ENCODE measurements around the gene ADH1C.
"Not testable (repeated sequence)": the region's sequence is repeated elsewhere in the genome, so short reads cannot be mapped to it uniquely, and the experiment has no call there.

Gene ADH1C

DNA sequence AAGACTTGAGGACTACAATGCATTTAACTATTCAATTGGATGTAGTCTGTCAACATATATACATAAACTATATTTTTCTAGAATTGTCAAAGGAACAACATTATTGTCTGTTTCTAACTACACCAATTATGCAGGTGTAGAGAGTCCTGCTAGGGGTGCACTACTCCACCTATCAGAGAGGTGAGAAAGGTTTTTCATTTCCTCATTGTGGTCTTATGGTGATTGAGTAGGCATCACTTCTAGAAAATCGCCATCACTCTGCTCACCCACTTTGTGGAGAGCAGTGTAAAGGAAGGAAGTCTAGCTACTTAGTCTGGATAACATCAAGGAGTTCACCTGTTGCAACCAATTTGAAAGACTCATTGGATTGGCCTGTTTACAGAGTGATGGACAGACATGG is 4.4 kb upstream of the ADH1C start:
- H3K27ac ChIP-seq: no peak overlapping the region
- TF ChIP-seq, protein P1, sequence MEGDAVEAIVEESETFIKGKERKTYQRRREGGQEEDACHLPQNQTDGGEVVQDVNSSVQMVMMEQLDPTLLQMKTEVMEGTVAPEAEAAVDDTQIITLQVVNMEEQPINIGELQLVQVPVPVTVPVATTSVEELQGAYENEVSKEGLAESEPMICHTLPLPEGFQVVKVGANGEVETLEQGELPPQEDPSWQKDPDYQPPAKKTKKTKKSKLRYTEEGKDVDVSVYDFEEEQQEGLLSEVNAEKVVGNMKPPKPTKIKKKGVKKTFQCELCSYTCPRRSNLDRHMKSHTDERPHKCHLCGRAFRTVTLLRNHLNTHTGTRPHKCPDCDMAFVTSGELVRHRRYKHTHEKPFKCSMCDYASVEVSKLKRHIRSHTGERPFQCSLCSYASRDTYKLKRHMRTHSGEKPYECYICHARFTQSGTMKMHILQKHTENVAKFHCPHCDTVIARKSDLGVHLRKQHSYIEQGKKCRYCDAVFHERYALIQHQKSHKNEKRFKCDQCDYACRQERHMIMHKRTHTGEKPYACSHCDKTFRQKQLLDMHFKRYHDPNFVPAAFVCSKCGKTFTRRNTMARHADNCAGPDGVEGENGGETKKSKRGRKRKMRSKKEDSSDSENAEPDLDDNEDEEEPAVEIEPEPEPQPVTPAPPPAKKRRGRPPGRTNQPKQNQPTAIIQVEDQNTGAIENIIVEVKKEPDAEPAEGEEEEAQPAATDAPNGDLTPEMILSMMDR (IDR thresholded peaks at IDR 0.05): no peak
- H3K4me3 ChIP-seq (ENCODE audit: low read depth in 1 of 2, low read length in 1 of 2): no peak overlapping the region
- H3K27me3 ChIP-seq: no peaks in the 10 kb centered on the region
- no peaks in the 10 kb centered on the region for H3K9me3 ChIP-seq
- no peaks in the 10 kb centered on the region for H3K36me3 ChIP-seq
- H3K4me1 ChIP-seq (ENCODE audit: control insufficient read depth in 1 of 2, insufficient read depth in 1 of 2, low read depth in 1 of 2, low read length in 1 of 2): no peaks in the 10 kb centered on the region

DNA sequence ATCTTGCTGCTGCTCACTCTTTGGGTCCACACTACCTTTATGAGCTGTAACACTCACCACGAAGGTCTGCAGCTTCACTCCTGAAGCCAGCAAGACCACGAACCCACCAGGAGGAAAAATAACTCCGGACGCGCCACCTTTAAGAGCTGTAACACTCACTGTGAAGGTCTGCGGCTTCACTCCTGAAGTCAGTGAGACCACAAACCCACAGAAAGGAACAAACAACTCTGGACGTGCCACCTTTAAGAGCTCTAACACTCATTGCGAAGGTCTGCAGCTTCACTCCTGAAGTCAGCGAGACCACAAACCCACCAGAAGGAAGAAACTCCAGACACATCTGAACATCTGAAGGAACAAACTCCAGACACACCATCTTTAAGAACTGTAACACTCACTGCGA is 3.6 kb upstream of the ADH1C start:
- not testable (repeated sequence) for H3K27ac ChIP-seq; H3K4me3 ChIP-seq (ENCODE audit: low read depth in 1 of 2, low read length in 1 of 2); H3K9me3 ChIP-seq; H3K36me3 ChIP-seq; H3K27me3 ChIP-seq; H3K4me1 ChIP-seq (ENCODE audit: control insufficient read depth in 1 of 2, insufficient read depth in 1 of 2, low read depth in 1 of 2, low read length in 1 of 2)

DNA sequence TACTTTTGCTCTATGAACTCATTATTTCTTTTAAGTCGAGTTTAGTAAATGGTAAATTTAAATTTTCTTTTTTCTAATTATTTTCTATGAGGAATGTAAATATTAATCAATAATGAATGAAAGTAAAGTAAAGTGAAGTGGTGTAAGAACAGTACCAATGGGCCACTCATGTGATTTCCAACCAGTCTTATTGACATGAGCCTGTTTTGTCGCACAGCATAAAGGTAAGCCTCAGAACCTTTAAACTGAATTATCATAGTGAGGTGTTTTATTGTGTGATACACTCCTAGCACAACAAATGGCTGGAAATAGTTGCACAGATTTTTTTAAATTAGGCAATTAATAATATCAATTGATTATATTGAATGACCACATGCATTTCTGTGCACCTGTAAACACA is 1.1 kb downstream of the ADH1C start:
- Histone ChIP-seq H3K27me3 (no peaks in the 10 kb centered on the region), H3K9me3 (no peaks in the 10 kb centered on the region), H3K27ac (no peak overlapping the region), H3K36me3 (no peaks in the 10 kb centered on the region), H3K4me3 (ENCODE audit: low read depth in 1 of 2, low read length in 1 of 2) (no peak overlapping the region), H3K4me1 (ENCODE audit: control insufficient read depth in 1 of 2, insufficient read depth in 1 of 2, low read depth in 1 of 2, low read length in 1 of 2) (no peaks in the 10 kb centered on the region)
- TF ChIP-seq, protein P1 (IDR thresholded peaks at IDR 0.05): no peak

DNA sequence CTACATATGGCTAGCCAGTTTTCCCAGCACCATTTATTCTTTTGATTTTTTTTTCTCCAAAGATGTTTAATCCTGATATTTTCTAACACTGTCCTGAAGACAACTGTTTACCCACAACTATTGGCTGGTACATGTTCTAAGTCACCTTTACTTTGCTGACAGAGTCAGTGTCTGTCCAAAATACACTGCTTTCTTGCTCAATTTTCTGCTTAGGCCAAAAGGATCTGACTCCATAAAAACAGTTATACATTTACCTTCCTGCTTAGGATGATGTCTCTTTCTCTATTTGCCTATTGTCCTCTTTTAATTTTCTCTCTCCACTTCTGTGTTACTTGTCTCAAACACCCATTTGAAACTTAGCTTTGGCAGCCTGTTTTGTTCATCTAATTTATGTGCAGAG is 3.2 kb downstream of the ADH1C start:
- no peaks in the 10 kb centered on the region for H3K36me3 ChIP-seq
- TF ChIP-seq, protein P1 (IDR thresholded peaks at IDR 0.05): no peak
- H3K27me3 ChIP-seq: no peaks in the 10 kb centered on the region
- H3K9me3 ChIP-seq: no peaks in the 10 kb centered on the region
- no peak overlapping the region for H3K4me3 ChIP-seq (ENCODE audit: low read depth in 1 of 2, low read length in 1 of 2)
- no peak overlapping the region for H3K27ac ChIP-seq
- no peaks in the 10 kb centered on the region for H3K4me1 ChIP-seq (ENCODE audit: control insufficient read depth in 1 of 2, insufficient read depth in 1 of 2, low read depth in 1 of 2, low read length in 1 of 2)

DNA sequence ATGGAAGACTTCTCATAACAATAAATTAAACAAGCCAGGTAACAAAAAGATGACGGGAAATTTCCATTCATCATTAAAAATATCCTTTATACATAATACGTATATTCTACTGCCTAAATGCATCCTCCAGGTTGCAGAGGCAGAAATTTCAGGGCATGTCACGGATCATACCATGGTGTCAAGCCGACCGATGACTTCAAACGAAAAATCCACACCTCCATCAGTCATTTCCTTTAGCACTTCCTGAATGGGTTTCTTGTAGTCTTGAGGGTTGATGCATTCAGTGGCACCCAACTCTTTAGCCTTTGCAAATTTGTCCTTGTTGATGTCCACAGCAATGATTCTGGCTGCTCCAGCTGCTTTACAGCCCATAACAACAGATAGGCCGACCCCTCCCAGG is 9.9 kb downstream of the ADH1C start:
- H3K27me3 ChIP-seq; H3K36me3 ChIP-seq; H3K27ac ChIP-seq; H3K4me1 ChIP-seq (ENCODE audit: control insufficient read depth in 1 of 2, insufficient read depth in 1 of 2, low read depth in 1 of 2, low read length in 1 of 2); H3K4me3 ChIP-seq (ENCODE audit: low read depth in 1 of 2, low read length in 1 of 2); H3K9me3 ChIP-seq: not testable (repeated sequence)

DNA sequence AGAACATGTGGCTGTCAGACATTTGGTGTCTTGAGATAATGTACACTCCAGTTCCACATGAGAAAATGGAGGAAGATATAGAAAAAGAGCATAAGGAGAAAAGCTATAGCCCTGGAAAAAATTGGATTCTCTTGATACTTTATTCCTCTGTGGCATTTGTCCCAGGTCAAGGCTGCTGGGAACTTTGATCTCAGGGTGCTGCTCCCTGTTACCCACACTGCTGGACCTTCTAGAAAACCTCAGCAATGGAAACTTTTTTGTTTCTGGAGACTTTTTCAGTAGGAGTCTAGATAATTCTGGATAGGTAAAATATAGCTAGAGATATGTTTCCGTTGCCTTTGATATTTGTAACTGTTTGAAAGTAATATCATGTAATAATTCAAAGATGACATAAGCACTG is 11.1 kb downstream of the ADH1C start:
- H3K27ac ChIP-seq: no peak overlapping the region
- H3K4me3 ChIP-seq (ENCODE audit: low read depth in 1 of 2, low read length in 1 of 2): no peak overlapping the region
- H3K9me3 ChIP-seq: no peaks in the 10 kb centered on the region
- TF ChIP-seq, protein P1 (IDR thresholded peaks at IDR 0.05): no peak
- H3K27me3 ChIP-seq: no peaks in the 10 kb centered on the region
- H3K4me1 ChIP-seq (ENCODE audit: control insufficient read depth in 1 of 2, insufficient read depth in 1 of 2, low read depth in 1 of 2, low read length in 1 of 2): no peaks in the 10 kb centered on the region
- no peaks in the 10 kb centered on the region for H3K36me3 ChIP-seq

DNA sequence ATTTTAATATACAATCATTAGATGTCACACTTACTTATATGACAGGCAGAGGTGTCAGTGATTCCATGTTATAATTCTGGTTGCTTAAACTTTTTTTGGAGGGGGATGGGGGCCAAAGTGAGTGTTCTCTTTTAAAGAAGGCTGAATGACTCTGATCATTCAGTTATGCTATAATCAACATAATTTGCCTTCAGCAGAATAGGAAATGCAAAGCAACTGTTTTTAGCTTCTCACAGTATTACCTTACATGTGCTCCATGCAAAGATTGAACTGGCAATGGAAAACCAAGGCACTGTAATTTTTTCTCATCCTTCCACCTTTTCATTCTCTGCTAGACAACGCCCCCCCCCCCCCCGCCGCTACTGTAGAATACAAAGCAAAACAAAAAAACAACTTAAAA is 13.4 kb downstream of the ADH1C start:
- Histone ChIP-seq H3K9me3 (no peaks in the 10 kb centered on the region), H3K27ac (no peak overlapping the region), H3K4me1 (ENCODE audit: control insufficient read depth in 1 of 2, insufficient read depth in 1 of 2, low read depth in 1 of 2, low read length in 1 of 2) (no peaks in the 10 kb centered on the region), H3K4me3 (ENCODE audit: low read depth in 1 of 2, low read length in 1 of 2) (no peak overlapping the region), H3K27me3 (no peaks in the 10 kb centered on the region), H3K36me3 (no peaks in the 10 kb centered on the region)
- TF ChIP-seq, protein P1 (IDR thresholded peaks at IDR 0.05): no peak

Measured in neutrophil (primary cell).